Measurements from ENCODE around the gene COMMD7. TPM values are rescaled to one million over a fixed set of nuclear protein-coding genes. Genes with fewer than 3 reads are reported as not detected.

The COMMD7 gene
- total RNA-seq, 1 experiment from 2014 or later = 66.1 TPM

DNA sequence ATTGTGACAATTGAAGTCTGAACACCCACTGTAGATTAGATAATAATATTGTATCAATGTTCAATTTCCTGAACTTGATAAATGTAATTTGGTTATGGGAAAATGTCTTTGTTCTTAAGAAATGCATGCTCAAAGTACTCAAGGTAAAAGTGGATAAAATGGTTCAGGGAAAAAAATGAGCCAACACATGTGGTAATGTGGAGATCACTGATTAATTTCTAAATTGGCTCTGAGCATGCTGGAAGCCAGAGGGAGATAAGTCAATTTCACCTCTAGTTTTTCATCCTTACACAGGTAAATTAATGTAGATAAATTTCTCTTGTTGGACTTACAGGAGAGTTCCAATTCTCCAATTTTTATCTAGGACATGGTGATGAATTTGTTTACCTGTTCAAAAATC, 8.0 kb upstream of the COMMD7 start:
- H3K79me2 ChIP-seq (ENCODE audit: insufficient read depth, low read length) = no peaks in the 10 kb centered on the region
- no peak overlapping the region for H3K23ac ChIP-seq (ENCODE audit: insufficient read length, low read depth, low read length)
- H3K9ac ChIP-seq (ENCODE audit: extremely low read depth, insufficient read length, low read length) = peak overlapping the region; percentile 2
- no peaks in the 10 kb centered on the region for H4K20me1 ChIP-seq (ENCODE audit: control insufficient read depth, insufficient read depth, insufficient read length)
- no peak overlapping the region for H2BK120ac ChIP-seq (ENCODE audit: low read depth, low read length, poor library complexity, severe bottlenecking)
- peak overlapping the region; percentile 98 for H3K27ac ChIP-seq (ENCODE audit: insufficient read length, low read depth, low read length)
- no peak overlapping the region for H4K5ac ChIP-seq (ENCODE audit: insufficient read length, low read depth, low read length)
- no peak overlapping the region for H2AK5ac ChIP-seq (ENCODE audit: insufficient read length, low read length)
- H3K18ac ChIP-seq (ENCODE audit: insufficient read length, low read depth, low read length) = no peak overlapping the region
- no peaks in the 10 kb centered on the region for H3K9me3 ChIP-seq (ENCODE audit: control insufficient read depth, low read depth, low read length)
- H3K4me2 ChIP-seq (ENCODE audit: insufficient read depth, insufficient read length, low read length) = peak overlapping the region; percentile 20
- no peak overlapping the region for H3K56ac ChIP-seq (ENCODE audit: insufficient read length, low read depth, low read length)
- no peak overlapping the region for H2BK15ac ChIP-seq (ENCODE audit: low read depth, low read length)
- TF ChIP-seq, protein P1, sequence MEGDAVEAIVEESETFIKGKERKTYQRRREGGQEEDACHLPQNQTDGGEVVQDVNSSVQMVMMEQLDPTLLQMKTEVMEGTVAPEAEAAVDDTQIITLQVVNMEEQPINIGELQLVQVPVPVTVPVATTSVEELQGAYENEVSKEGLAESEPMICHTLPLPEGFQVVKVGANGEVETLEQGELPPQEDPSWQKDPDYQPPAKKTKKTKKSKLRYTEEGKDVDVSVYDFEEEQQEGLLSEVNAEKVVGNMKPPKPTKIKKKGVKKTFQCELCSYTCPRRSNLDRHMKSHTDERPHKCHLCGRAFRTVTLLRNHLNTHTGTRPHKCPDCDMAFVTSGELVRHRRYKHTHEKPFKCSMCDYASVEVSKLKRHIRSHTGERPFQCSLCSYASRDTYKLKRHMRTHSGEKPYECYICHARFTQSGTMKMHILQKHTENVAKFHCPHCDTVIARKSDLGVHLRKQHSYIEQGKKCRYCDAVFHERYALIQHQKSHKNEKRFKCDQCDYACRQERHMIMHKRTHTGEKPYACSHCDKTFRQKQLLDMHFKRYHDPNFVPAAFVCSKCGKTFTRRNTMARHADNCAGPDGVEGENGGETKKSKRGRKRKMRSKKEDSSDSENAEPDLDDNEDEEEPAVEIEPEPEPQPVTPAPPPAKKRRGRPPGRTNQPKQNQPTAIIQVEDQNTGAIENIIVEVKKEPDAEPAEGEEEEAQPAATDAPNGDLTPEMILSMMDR (conservative IDR thresholded peaks at IDR 0.05) = no peak
- no peaks in the 10 kb centered on the region for H3K36me3 Mint-ChIP-seq (ENCODE audit: insufficient read depth in 1 of 3, low read depth in 3 of 3)
- no peaks in the 10 kb centered on the region for H3K79me1 ChIP-seq (ENCODE audit: insufficient read depth, low read depth, low read length, poor library complexity, severe bottlenecking)
- H3T11ph ChIP-seq (ENCODE audit: low read length) = no peak overlapping the region
- H3K27me3 Mint-ChIP-seq (ENCODE audit: low read depth) = no peaks in the 10 kb centered on the region; the same call in 1 of the 2 replicates
- H3K9me3 Mint-ChIP-seq = no peaks in the 10 kb centered on the region; a peak in 1 of 5 replicates
- peaks cover 69 to 72% of the 10 kb centered on the region in 2 experiments for H3K4me1 Mint-ChIP-seq
- H2BK12ac ChIP-seq (ENCODE audit: insufficient read length, low read depth, low read length) = no peak overlapping the region
- H3K4me1 ChIP-seq (ENCODE audit: insufficient read depth, low read length) = peaks cover 12% of the 10 kb centered on the region; the same call in 1 of the 2 replicates
- H2BK20ac ChIP-seq (ENCODE audit: low read depth, low read length, poor library complexity, severe bottlenecking) = no peak overlapping the region
- H3K27ac Mint-ChIP-seq = peak overlapping the region; percentile 65 to 98 (median 83)
- H2AFZ ChIP-seq (ENCODE audit: low read length) = no peak overlapping the region
- H3K14ac ChIP-seq (ENCODE audit: insufficient read depth, low read length) = no peak overlapping the region
- H3K27me3 ChIP-seq (ENCODE audit: insufficient read depth, low read length) = no peaks in the 10 kb centered on the region
- DNase-seq = no peak
- H4K8ac ChIP-seq (replicated peaks; ENCODE audit: insufficient read length, low read depth, low read length) = no peak overlapping the region
- peak overlapping the region; percentile 2 to 57; a peak in 4 of 5 replicates for H3K4me3 Mint-ChIP-seq
- H3K4ac ChIP-seq (ENCODE audit: low read depth, low read length) = no peak overlapping the region
- H3K23me2 ChIP-seq (ENCODE audit: insufficient read length, low read depth, low read length, poor library complexity, severe bottlenecking) = no peaks in the 10 kb centered on the region
- no peak overlapping the region for H4K91ac ChIP-seq (ENCODE audit: insufficient read length, low read depth, low read length)
- no peak overlapping the region for H2BK5ac ChIP-seq (ENCODE audit: insufficient read length, low read length)
